GM19467 (cell line): ENCODE measurements around the gene SPATA12.

Experiments used
- ATAC-seq: cut with Tn5 transposase; IDR thresholded peaks from one replicate; pipeline ENCODE4 v1.9.1; 2021; ENCODE audit warnings: mild to moderate bottlenecking, moderate library complexity; ENCODE audit not compliant: unreplicated experiment

Gene SPATA12, protein sequence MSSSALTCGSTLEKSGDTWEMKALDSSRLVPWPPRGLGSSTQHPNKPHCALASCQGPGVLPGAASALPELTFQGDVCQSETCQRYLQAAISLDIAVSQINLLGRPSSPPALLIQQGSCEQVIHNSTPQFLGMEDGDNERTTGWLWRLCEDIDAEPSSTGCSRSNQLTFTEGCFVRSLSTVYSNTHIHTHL

DNA sequence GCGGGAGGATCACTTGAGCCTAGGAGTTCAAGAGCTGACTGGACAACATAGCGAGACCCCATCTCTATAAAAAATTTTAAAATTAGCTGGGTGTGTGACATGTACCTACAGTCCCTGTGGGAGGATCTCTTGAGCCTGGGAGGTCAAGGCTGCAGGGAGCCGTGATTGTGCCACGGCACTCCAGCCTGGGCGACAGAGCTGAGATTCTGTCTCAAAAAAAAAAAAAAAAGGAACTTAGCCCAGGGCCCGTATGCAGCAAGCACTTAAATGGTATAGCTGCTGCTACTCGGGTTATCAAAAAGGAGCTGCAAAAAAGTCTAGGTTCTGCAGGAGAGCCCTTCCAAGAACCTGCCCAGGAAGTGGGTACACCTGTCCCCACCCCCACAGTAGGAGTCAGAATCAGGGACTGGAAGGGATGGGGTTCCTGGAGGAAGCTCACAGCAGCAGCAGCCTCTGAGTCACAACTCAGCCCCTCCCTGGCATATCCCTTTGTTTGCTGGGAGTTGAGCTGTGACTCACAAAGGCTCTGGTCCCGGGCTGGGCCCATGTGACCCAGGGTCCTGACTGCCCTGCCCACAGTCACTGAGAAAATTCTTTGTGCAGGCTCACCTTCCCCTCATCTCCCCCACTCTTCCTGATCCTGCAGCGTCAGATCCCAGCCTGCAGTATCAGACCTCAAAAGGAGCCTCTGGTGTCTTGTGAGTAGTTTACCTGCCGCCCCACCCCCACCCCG, at the start of gene SPATA12:
SPATA12 (plus strand) TSS at position 576 of the 733 bp plus-strand sequence. CDS start 13,031 bp downstream, outside the sequence.
- ATAC-seq, result no peak

DNA sequence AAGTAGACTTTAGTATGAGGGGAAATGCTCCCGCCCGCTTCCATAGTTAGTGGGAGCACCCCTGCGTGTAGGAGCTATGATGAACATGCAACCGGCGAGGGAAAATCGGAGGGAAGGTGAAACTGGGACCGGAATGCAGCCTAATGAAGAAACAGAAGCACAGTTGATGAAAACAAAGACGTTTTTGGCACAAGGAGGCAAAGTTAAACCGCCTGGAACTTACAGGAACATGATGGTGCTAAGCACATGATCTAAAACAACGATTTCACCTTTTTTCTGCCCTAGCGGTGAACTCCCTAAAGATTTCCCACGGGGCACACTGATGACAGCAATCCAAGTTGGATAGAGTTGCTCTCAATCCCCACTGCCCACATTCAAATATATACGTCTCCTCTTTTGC, 49.4 kb upstream of the SPATA12 start:
- no peak for ATAC-seq

DNA sequence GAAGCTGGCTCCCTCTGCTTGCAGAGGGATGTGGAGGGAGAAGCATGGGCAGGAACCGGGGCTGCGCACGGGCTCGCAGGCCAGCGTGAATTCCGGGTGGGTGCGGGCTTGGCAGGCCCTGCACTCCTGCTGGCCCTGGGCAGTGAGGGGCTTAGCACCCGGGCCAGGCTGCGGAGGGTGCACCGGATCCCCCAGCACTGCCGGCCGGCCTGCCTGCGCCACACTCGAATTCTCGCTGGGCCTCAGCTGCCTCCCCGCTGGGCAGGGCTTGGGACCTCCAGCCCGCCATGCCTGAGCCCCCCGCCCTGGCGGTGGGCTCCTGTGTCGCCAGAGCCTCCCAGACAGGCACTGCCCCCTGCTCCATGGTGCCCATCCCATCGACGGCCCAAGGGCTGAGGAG, 47.6 kb upstream of the SPATA12 start:
- ATAC-seq, result no peak

DNA sequence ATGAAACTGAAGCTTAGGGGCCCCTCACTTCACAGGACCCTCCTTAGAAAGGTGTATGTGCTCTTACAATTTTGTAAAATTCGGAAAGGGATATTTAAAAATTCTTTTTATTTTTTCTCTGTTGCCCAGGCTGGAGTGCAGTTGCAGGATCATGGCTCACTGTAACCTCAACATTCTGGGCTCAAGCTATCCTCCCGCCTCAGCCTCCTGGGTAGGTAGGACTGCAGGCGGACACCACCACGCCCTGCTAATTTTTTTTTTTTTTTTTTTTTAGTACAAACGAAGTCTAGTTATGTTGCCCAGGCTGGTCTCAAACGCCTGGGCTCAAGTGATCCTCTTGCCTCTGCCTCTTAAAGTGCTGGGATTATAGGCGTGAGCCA, 45.1 kb upstream of the SPATA12 start:
- ATAC-seq, result no peak

DNA sequence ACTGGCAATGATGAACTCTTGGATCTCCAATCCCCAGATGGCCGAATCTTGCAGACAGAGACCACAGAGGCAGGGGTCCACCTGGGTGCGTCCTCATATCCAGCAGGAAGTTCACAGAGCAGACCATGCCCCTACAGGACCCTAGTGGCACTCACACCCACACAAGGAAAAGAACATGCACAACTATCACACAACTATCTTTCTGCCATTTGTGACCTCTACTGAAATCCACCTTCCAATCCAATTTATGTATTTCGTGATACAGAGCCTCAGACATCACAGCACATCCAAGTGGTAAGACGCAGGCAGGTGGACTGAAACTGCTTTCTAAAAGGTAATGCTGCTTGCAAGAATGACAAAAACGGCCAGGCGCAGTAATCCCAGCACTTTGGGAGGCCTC, 44.6 kb upstream of the SPATA12 start:
- ATAC-seq, result no peak

DNA sequence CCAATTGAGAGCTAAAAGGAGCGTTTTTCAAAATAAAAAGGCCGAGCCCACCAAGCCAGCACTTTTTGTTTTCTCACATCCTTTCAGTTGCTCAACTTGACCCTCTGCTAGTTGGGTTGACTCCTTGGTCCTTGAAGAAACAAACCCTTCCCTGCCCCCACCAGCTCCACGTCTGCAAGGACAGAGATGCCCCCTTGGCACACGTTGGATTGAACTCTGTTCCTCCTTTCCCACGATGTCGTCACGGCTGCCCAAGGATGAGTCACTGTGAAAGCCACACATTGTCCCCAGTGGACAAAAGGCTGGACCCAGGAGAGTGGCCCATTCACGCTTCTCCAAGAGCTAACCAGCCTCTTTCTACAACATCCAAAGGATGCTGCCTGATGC, 43.0 kb upstream of the SPATA12 start:
- no peak for ATAC-seq

DNA sequence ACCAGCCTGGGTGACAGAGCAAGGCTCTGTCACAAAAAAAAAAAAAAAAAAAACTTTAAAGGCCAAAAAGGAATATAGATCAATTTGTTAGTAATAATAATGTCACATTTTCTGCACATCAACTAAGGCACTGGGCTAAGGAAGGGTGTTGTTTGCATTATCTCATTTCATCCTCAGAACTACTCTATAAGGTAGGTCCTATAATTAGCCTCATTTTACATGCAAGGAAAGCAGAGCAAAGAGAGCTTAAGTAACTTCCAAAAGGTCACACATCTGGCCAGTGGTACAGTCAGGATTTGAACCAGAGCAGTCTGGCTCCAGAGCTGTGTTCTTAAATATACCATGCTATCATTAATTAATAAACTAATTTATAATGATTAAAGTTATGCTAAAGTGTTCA, 42.2 kb upstream of the SPATA12 start:
- ATAC-seq, result no peak

DNA sequence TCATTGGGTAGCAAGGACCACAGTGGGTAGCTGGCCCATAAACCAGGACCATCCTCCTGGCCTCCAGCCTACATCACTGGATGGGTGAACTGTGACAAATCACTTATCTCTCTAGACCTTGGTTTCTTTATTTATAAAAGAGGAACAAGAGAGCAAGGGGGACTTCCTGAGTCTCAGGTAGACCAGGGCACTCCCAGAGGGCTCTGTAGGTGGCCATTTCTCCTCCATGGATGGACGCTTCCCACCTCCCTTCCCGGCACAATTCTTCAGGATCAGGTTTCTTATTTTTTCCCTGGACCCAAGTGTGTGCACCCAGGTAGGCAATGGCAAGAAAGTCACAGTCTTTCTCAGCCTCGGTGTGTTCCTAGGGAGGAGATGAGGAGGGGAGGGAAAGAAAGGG, 41.4 kb upstream of the SPATA12 start:
- no peak for ATAC-seq

DNA sequence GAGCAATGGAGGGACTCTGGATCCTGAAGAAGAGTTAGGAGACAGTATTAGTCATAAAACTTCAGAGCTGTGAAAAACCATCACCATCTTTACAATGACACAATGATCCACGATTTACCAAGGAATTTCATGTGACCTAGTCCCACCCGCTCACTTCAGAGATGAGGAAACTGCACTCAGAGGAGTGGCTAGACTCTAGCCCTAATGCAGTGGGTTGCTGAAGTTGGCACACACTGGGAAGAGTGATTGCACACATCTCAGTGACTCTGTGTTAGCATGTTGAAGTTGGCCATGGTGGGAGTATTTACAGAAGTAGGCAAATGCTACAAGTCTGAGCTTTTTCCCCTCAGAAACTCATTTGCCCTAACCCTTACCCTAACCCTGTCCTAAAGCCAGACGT, 35.2 kb upstream of the SPATA12 start:
- no peak for ATAC-seq

DNA sequence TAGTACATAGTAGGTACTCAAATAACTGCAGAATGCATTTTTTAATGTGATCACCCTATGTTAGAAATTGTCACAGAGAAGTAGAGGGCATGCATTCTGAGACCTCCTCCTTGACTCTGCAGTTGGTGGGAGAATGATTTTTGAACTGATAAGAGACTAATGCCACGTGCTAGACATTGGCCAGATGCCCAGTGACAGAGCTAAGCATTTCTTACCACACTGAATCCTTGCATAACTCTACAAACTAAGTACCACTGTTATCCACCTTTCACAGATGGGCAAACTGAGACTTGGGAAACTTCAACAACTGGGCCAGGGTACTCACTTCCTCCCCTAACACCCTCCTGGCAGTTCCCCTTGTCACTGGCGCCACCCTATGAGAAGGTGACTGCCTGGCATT, 33.5 kb upstream of the SPATA12 start:
- no peak for ATAC-seq

DNA sequence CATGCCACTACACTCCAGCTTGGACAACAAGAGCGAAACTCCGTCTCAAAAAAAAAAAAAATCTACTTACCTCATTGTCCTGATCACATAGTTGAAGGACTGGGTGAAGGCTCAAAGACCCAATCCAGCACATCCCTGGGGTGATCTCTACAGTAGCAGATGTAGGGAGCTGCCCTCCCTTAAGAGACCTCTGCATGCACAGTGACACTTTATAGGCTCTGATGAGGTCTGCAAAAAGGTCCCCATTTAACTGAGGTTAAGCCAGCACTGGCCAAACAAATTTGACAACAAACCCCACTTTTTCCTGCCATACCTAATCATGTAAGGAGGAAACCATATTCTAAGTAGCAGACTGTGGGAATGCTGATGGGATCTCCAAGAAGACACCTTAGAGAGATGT, 31.1 kb upstream of the SPATA12 start:
- no peak for ATAC-seq

DNA sequence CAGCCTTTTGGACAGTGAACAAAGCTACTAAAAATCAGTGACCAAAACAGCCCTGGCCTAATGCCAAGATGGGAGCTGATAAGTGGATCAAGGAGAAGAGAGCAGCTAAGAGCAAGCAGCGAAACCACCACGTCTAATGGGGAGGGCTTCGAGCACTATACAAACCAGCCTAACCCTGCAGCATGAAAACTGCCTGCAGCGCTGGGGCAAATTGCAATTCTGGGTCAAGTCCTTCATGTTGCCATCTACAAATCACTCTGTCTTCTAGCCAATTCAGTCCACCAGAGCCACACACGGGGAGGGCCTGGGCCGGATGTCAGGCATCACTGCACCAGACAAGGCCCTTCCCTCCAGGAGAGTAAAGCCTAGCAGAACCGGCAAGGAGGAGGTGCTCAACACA, 30.5 kb upstream of the SPATA12 start:
- ATAC-seq, result no peak

DNA sequence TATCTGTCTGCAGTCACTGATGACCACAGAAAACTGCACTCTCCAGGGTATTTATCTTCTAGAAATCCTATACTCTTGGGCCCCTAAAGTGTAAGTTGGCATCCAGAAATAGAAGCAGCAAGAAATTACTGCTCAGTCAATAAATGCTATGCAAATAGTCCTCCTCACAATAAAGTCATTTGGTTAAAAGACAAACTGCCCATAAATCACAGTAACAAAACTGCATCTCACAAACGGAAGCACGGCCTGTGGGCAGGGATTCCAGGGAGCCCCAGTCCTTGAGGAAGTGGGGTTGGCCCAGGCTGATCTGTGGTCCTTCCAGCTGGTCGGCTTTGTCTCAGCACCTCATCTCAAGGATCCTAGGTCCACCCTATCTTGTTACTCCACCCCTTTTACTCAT, 29.7 kb upstream of the SPATA12 start:
- no peak for ATAC-seq

DNA sequence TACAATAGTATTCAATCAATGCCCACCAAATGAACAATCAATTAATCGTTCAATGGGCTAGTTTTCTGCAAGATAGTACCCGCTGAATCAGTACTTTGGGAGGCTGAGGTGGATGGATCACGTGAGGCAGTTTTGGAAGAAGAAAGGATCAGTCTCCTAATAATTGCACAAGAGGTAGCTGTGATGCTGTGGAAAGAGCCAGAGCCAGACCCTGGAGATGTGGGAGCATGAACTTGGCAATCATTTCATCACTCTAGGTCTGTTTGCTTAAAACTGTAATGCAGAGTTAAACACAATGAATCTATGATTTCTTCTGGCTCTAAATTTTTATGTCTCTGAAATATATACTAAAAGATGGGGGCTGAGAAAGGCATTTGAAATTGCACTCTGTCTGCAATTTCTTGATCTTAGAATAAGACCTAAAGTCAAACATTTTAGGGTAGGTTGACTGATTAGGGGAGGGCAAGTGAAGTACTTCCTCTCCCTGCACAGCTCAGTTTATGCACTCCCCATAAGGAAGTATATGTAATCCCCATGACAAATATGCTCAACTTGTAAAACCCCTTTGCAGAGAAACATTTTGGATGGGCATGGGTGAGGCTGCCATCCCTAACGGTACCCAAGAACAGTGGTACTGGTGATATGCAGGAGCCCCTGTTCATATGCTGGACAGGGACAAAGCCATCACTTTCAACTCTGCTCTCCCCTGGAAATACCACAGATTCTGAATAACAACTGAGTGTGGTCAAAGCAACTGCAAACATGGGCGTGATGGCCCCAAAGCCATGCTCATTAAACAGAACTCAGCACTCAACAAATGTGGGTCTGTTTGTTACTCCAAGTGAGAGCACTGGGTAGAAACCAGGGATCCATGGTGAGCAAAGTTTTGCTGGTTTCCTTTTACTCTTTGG, 28.6 kb upstream of the SPATA12 start:
- ATAC-seq, result no peak

DNA sequence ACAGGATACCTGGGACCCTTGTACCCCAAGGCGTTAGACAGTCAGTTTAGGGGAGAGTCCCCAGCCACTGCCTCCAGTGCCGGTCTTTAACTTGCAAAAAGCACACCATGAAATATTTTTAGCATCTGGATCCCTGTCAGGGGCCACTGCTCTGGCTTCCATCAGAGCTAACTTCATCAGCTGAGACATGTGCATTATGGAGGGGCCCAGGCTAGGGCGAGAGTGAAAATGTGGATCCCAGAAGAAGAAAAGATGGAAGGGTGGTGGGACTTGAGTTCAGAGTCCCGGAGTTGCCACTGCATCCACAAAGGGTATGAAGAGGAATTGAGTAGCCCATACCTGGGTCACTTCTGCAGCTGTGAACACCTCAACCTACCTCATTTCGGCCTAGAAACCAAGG, 23.5 kb upstream of the SPATA12 start:
- no peak for ATAC-seq

DNA sequence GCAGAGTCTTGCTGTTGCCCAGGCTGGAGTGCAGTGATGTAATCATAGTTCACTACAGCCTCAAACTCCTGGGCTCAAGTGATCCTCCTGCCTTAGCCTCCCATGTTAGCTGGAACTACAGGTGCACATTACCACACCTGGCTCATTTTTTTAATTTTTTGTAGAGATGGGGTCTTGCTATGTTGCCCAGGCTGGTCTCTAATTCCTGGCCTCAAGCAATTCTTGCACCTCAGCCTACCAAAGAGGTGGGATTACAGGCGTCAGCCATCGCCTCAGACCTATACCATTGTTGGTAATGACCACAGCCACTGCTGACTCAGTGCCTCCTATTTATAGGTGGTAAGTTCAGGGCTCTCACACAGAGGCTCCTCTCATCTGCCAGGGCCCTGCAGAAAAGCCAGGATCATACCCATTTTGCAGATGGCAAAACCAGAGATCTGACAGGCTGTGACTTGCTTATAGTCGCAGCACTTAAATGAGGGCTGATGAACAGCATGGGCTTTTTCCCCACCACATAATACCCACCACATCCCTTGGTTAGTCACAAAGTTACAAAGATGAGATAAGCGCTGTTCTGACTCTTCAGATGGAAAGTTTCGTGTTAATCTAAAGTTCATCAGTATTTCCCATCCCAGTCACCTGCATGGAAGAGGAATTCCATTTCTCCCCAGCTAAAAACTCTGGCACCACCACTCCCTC, 21.8 kb upstream of the SPATA12 start:
- no peak for ATAC-seq

DNA sequence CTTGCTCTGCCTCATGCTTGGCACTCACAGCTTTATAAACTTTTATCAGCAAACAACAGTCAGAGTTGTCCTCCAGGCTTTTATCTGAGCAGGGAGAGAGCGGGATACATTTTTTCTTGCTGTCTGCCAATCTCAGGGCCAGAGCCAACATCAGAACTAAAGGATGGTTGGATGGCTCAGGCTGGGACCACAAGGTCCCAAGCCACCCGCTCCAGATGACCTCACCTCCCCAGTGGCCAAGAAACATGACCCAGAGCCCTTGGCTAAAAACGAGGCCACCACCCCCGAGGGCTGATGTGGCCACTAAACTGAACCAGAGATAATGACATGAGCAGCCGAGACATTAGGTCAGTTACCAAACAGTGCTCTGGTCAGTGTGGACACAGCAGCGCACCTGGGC, 18.8 kb upstream of the SPATA12 start:
- no peak for ATAC-seq

DNA sequence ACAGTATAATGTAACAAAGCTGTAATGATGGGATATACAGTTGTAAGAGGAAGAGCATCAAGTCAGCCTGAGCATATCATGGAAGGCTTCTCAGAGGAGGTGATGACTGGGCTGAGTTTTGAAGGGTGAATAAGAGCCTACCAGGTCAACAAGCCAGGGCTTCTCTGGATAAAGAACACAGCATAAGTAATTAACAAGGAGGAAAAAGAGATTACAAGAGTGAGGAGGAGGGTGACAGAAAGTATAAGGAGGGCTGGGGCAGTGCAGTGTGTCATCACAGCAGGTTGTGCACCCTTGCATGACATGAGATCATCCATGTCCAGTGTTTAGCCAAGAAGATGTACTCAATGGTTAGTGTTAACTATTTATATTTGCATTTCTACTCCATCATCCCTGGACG, 16.9 kb upstream of the SPATA12 start:
- ATAC-seq, result no peak

DNA sequence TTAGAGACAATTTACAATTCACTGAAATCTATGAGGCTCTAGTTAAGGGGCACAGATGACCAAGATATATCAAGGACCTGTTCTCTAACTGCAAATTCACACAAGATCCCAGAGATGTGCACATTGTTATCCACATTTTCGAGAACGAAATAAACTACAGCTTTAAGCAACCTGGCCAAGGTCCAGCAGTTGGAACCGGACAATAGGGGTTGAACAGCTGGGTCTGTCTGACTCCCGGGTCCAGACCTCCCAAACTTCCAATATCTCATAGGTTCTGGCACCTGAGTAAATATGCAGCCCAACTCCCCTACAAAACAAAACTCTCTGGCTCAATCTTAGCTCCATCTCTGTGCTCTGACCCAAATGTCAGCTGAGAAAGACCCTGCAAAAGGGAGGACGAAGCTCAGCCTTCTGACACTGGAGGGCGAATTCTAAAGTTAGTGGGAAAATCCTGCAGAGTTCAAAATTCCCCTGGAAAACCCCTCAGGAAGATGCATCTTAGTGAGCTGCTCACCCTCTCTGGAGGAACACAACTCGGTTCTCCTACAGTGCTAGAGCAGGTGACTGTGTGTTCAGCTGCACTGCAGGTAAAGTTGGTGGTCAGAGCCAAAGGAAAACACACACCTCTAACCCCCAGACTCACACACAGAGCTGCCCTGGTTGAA, 14.2 kb upstream of the SPATA12 start:
- no peak for ATAC-seq

DNA sequence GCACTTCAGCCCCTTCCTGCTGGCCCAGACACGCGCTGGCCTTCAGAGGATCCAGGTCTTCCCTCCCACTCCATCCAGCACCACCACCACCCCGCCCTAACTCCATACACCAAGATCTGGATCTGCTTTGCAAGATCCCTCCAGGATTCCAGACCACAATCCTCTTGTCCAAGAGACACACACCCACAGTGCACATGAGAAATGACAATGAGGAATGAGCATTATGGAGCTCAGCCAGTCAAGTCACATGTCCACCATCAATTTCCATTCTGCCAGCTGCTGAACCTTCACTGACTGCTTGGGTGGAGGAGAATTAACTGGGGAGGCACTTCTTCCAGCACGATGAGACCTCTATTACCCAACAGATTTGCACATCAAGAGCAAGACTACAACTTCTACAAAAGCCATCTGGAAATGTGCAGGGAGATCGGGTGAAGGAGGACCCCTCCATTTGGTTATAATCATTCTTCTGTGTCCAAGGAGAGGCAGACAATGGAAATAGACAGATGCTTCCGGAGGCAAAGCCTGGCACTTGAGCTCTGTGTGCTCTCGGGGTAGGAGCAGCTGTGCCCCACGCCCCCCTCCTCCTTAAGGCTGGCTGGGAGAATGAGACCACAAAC, 12.3 kb upstream of the SPATA12 start:
- ATAC-seq, result no peak
